HepG2 (cell line): ENCODE measurements around the gene CPLANE1.

Experiments used
- BRCA1 ChIP-seq: sonication (generic); formaldehyde crosslinking; IDR thresholded peaks from 2 replicates; pipeline ENCODE4 v1.4.0; 2020; ENCODE audit warnings: missing genetic modification reagents
- ELF1 ChIP-seq: sonication (generic); formaldehyde crosslinking; IDR thresholded peaks from 2 replicates; pipeline ENCODE4 v1.4.0; 2020; ENCODE audit warnings: missing genetic modification reagents
- GABPA ChIP-seq, 2 experiments: IDR thresholded peaks; 2 replicates each; pipeline ENCODE4 v1.6.1; 2011 to 2016; ENCODE audit warnings: low read depth in 2 of 2, low read length in 1 of 2, missing biosample characterization in 1 of 2, missing genetic modification characterization in 1 of 2
- NR2C2 ChIP-seq: sonication (generic); formaldehyde crosslinking; IDR thresholded peaks from 2 replicates; pipeline ENCODE4 v1.4.0; 2020; ENCODE audit warnings: missing genetic modification reagents, mild to moderate bottlenecking, moderate library complexity, borderline replicate concordance
- NR3C1 ChIP-seq: sonication (generic); formaldehyde crosslinking; IDR thresholded peaks from 2 replicates; pipeline ENCODE4 v1.4.0; 2020; ENCODE audit warnings: missing genetic modification reagents
- POLR2A ChIP-seq, 2 experiments: IDR thresholded peaks; 2 replicates each; pipeline ENCODE4 v1.6.1; 2011; ENCODE audit warnings: low read depth in 2 of 2, low read length in 2 of 2, mild to moderate bottlenecking in 1 of 2, moderate library complexity in 1 of 2; ENCODE audit not compliant: insufficient read depth in 1 of 2
- POLR2AphosphoS5 ChIP-seq: IDR thresholded peaks from 2 replicates; pipeline ENCODE4 v1.6.1; 2012; ENCODE audit warnings: low read depth, low read length
- SP1 ChIP-seq, 2 experiments: fragments of 450-650 bp in 1 of 2; sonication (generic) in 1 of 2; formaldehyde crosslinking in 1 of 2; IDR thresholded peaks; 2 replicates each; pipeline versions ENCODE4 v1.4.0 to v1.6.1; 2016 to 2020; ENCODE audit warnings: missing genetic modification reagents in 1 of 2
- ZNF207 ChIP-seq: fragments of 450-650 bp; IDR thresholded peaks from 2 replicates; pipeline ENCODE4 v1.6.1; 2016; ENCODE audit warnings: antibody characterized with exemption, borderline replicate concordance
- ZNF484 ChIP-seq: sonication (generic); formaldehyde crosslinking; IDR thresholded peaks from 2 replicates; pipeline ENCODE4 v1.5.1; 2020; ENCODE audit warnings: mild to moderate bottlenecking, low read depth, missing genetic modification reagents, borderline replicate concordance
- ZNF629 ChIP-seq: sonication (generic); formaldehyde crosslinking; conservative IDR thresholded peaks from 2 replicates; pipeline ENCODE4 v1.5.0; 2020; ENCODE audit warnings: missing genetic modification reagents
- TF ChIP-seq, protein P1 (sequence below): sonication (generic); formaldehyde crosslinking; IDR thresholded peaks from 2 replicates; pipeline ENCODE4 v1.5.0; 2020; ENCODE audit warnings: mild to moderate bottlenecking, missing genetic modification reagents, moderate library complexity
- TF ChIP-seq, protein P2 (sequence below): sonication (generic); formaldehyde crosslinking; IDR thresholded peaks from 2 replicates; pipeline ENCODE4 v1.4.0; 2020; ENCODE audit warnings: missing genetic modification reagents, borderline replicate concordance
- TF ChIP-seq, protein P3 (sequence below): sonication (generic); formaldehyde crosslinking; IDR thresholded peaks from 2 replicates; pipeline ENCODE4 v1.4.0; 2020; ENCODE audit warnings: mild to moderate bottlenecking, missing genetic modification reagents

- TF ChIP-seq BRCA1 (no peak), POLR2A (IDR thresholded peaks at IDR 0.05; ENCODE audit: insufficient read depth in 1 of 2, low read depth in 2 of 2, low read length in 2 of 2) (no peak), POLR2AphosphoS5 (no peak), ZNF207 (no peak), GABPA (IDR thresholded peaks at IDR 0.05; ENCODE audit: low read depth, low read length) (no peak), GABPA (CRISPR knock-in tag; IDR thresholded peaks at IDR 0.05; ENCODE audit: low read depth) (no peak), NR2C2 (no peak), SP1 (IDR thresholded peaks at IDR 0.05) (no peak), SP1 (CRISPR knock-in tag; IDR thresholded peaks at IDR 0.05) (no peak), ZNF484 (CRISPR knock-in tag) (no peak), NR3C1 (CRISPR knock-in tag) (no peak), ELF1 (CRISPR knock-in tag) (no peak), ZNF629 (CRISPR knock-in tag) (no peak)
- TF ChIP-seq, protein P1, sequence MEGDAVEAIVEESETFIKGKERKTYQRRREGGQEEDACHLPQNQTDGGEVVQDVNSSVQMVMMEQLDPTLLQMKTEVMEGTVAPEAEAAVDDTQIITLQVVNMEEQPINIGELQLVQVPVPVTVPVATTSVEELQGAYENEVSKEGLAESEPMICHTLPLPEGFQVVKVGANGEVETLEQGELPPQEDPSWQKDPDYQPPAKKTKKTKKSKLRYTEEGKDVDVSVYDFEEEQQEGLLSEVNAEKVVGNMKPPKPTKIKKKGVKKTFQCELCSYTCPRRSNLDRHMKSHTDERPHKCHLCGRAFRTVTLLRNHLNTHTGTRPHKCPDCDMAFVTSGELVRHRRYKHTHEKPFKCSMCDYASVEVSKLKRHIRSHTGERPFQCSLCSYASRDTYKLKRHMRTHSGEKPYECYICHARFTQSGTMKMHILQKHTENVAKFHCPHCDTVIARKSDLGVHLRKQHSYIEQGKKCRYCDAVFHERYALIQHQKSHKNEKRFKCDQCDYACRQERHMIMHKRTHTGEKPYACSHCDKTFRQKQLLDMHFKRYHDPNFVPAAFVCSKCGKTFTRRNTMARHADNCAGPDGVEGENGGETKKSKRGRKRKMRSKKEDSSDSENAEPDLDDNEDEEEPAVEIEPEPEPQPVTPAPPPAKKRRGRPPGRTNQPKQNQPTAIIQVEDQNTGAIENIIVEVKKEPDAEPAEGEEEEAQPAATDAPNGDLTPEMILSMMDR (CRISPR knock-in tag): no peak
- TF ChIP-seq, protein P2, sequence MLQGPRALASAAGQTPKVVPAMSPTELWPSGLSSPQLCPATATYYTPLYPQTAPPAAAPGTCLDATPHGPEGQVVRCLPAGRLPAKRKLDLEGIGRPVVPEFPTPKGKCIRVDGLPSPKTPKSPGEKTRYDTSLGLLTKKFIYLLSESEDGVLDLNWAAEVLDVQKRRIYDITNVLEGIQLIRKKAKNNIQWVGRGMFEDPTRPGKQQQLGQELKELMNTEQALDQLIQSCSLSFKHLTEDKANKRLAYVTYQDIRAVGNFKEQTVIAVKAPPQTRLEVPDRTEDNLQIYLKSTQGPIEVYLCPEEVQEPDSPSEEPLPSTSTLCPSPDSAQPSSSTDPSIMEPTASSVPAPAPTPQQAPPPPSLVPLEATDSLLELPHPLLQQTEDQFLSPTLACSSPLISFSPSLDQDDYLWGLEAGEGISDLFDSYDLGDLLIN: no peak
- TF ChIP-seq, protein P3, sequence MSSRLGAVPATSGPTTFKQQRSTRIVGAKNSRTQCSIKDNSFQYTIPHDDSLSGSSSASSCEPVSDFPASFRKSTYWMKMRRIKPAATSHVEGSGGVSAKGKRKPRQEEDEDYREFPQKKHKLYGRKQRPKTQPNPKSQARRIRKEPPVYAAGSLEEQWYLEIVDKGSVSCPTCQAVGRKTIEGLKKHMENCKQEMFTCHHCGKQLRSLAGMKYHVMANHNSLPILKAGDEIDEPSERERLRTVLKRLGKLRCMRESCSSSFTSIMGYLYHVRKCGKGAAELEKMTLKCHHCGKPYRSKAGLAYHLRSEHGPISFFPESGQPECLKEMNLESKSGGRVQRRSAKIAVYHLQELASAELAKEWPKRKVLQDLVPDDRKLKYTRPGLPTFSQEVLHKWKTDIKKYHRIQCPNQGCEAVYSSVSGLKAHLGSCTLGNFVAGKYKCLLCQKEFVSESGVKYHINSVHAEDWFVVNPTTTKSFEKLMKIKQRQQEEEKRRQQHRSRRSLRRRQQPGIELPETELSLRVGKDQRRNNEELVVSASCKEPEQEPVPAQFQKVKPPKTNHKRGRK (CRISPR knock-in tag): no peak
Measured at GRCh38 chr5:37071901-37072581, 177.1 kb downstream of the CPLANE1 start.
